Coronary artery (tissue), 2 donors: ENCODE results near the gene BCL10.

ENCODE experiments used
- DNase-seq: peaks from one replicate; pipeline ENCODE4 v3.0.0-alpha.2; 2017; ENCODE audit warnings: low spot score
- H3K27ac ChIP-seq, 2 donors: fragments of 200-600 bp; sonication (generic); one replicate each; pipeline ENCODE4 v1.5.1; 2016 to 2019
- H3K4me3 ChIP-seq: fragments of 200-600 bp; sonication (generic); 2 replicates; pipeline ENCODE4 v1.5.1; 2016; ENCODE audit warnings: mild to moderate bottlenecking, moderate library complexity
- CTCF ChIP-seq: fragments of 200-600 bp; sonication (generic); IDR thresholded peaks from one replicate; pipeline ENCODE4 v1.5.1; 2019; ENCODE audit warnings: antibody characterized with exemption

BCL10 gene

GRCh38 chr1:85224734-85225623 lies 51.5 kb downstream of the BCL10 start:
- DNase-seq = no peak
- no peak overlapping the region for H3K4me3 ChIP-seq
- TF ChIP-seq CTCF = no peak
- no peak overlapping the region for H3K27ac ChIP-seq

DNA sequence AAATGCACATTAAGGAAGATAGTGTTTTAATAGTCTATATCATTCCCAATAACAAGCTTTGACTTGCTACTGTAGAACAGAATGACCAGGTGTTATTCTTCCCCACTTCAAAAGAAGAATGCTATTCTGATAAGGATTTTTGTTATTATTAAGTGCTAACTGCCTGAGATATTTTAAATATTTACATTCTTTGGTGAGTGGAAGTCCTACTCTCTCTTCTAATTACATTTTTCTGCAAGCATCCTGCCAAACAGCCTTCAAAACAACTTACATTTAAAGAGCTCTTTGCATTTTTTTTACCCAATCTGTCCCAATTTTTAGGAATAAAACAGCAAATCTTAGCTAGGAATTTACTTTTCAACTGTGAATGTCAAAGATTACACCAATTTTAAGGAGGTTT lies 52.1 kb downstream of the BCL10 start:
- Histone ChIP-seq H3K27ac (no peak overlapping the region), H3K4me3 (no peak overlapping the region)
- DNase-seq = no peak
- no peak for TF ChIP-seq CTCF

GRCh38 chr1:85223334-85223733 lies 53.1 kb downstream of the BCL10 start:
- no peak overlapping the region for H3K4me3 ChIP-seq
- H3K27ac ChIP-seq = no peak overlapping the region
- TF ChIP-seq CTCF = no peak

GRCh38 chr1:85220756-85221201 lies 55.7 kb downstream of the BCL10 start:
- H3K4me3 ChIP-seq = no peak overlapping the region
- DNase-seq = no peak
- H3K27ac ChIP-seq = peak overlapping the region in 1 of 2 donors; percentile 10
- no peak for TF ChIP-seq CTCF

More at GRCh38 chr1:85223334-85223733, 53.1 kb downstream of the BCL10 start:
- DNase-seq = no peak

- Histone ChIP-seq H3K4me3 (no peak overlapping the region), H3K27ac (no peak overlapping the region)
- DNase-seq = no peak
- TF ChIP-seq CTCF = no peak
Observed at GRCh38 chr1:85219853-85220610, 56.4 kb downstream of the BCL10 start.

DNA sequence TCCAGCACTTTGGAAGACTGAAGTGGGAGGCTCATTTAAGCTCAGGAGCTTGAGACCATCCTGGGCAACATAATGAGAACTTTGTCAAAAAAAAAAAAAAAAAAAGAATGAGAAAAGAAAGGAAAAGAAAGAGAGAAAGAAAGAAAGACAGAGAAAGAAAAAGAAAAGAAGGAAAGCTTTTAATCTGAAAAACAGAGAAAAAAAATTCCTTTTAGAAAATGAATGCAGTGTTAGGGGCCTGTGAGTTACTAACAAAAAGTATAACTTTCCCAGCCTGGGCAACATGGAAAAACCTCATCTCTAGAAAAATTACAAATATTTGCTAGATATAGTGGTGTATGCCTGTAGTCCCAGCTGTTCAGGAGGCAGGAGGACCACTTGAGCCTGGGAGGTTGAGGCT lies 59.7 kb downstream of the BCL10 start:
- TF ChIP-seq CTCF = no peak
- H3K4me3 ChIP-seq = no peak overlapping the region

More for the DNA sequence above, 59.7 kb downstream of the BCL10 start:
- DNase-seq = no peak
- no peak overlapping the region for H3K27ac ChIP-seq
